SK-N-SH treated with all-trans-retinoic acid at 6 μM for 48 hours (cell line): ENCODE results near the gene OR2AK2.

Experiments
- ATAC-seq: fragments of 200-7000 bp; cut with Tn5 transposase; 3 replicates; pipeline ENCODE4 v1.9.1; 2020; ENCODE audit warnings: mild to moderate bottlenecking, moderate library complexity
- ARNTL ChIP-seq: fragments of 450-650 bp; formaldehyde crosslinking; IDR thresholded peaks from 2 replicates; pipeline ENCODE4 v1.5.0; 2020; ENCODE audit warnings: low read depth, mild to moderate bottlenecking, moderate library complexity, borderline replicate concordance
- BACH2 ChIP-seq: fragments of 250-450 bp; sonication (Bioruptor Pico); IDR thresholded peaks from 2 replicates; pipeline ENCODE4 v1.9.0; 2021; ENCODE audit warnings: mild to moderate bottlenecking, borderline replicate concordance
- CREB5 ChIP-seq: fragments of 250-450 bp; sonication (Bioruptor Pico); IDR thresholded peaks from 2 replicates; pipeline ENCODE4 v1.5.1; 2020; ENCODE audit warnings: low read depth, mild to moderate bottlenecking, moderate library complexity
- CSRNP3 ChIP-seq: fragments of 250-450 bp; sonication (Bioruptor Pico); IDR thresholded peaks from 2 replicates; pipeline ENCODE4 v1.5.1; 2021; ENCODE audit warnings: mild to moderate bottlenecking, moderate library complexity
- ESRRG ChIP-seq: fragments of 250-450 bp; sonication (Bioruptor Pico); IDR thresholded peaks from 2 replicates; pipeline ENCODE4 v1.6.1; 2021; ENCODE audit warnings: mild to moderate bottlenecking
- GLIS3 ChIP-seq: fragments of 250-450 bp; sonication (Bioruptor Pico); IDR thresholded peaks from 2 replicates; pipeline ENCODE4 v1.5.0; 2020; ENCODE audit warnings: mild to moderate bottlenecking, moderate library complexity
- PATZ1 ChIP-seq: fragments of 250-450 bp; sonication (Bioruptor Pico); IDR thresholded peaks from 2 replicates; pipeline ENCODE4 v1.8.0; 2020; ENCODE audit warnings: mild to moderate bottlenecking, moderate library complexity, borderline replicate concordance
- PPARA ChIP-seq: fragments of 250-450 bp; sonication (Bioruptor Pico); IDR thresholded peaks from 2 replicates; pipeline ENCODE4 v1.5.0; 2020; ENCODE audit warnings: mild to moderate bottlenecking, borderline replicate concordance
- RARB ChIP-seq: fragments of 250-450 bp; sonication (Bioruptor Pico); IDR thresholded peaks from 2 replicates; pipeline ENCODE4 v1.8.0; 2021; ENCODE audit warnings: mild to moderate bottlenecking, moderate library complexity
- SNAI2 ChIP-seq: fragments of 250-450 bp; sonication (Bioruptor Pico); IDR thresholded peaks from 2 replicates; pipeline ENCODE4 v1.5.0; 2020; ENCODE audit warnings: mild to moderate bottlenecking, moderate library complexity
- TCF4 ChIP-seq: fragments of 250-450 bp; sonication (Bioruptor Pico); IDR thresholded peaks from 2 replicates; pipeline ENCODE4 v1.8.0; 2021; ENCODE audit warnings: mild to moderate bottlenecking, moderate library complexity, borderline replicate concordance
- TSHZ2 ChIP-seq: fragments of 250-450 bp; sonication (Bioruptor Pico); IDR thresholded peaks from 2 replicates; pipeline ENCODE4 v1.5.0; 2020; ENCODE audit warnings: mild to moderate bottlenecking, moderate library complexity
- ZC3H10 ChIP-seq: fragments of 250-450 bp; sonication (Bioruptor Pico); IDR thresholded peaks from 2 replicates; pipeline ENCODE4 v1.5.1; 2021; ENCODE audit warnings: mild to moderate bottlenecking, moderate library complexity
- ZFP3 ChIP-seq: fragments of 250-450 bp; sonication (Bioruptor Pico); IDR thresholded peaks from 2 replicates; pipeline ENCODE4 v1.5.0; 2020; ENCODE audit warnings: mild to moderate bottlenecking, moderate library complexity
- ZFP30 ChIP-seq: fragments of 450-650 bp; formaldehyde crosslinking; IDR thresholded peaks from 2 replicates; pipeline ENCODE4 v1.5.0; 2022; ENCODE audit warnings: mild to moderate bottlenecking, moderate library complexity
- ZNF565 ChIP-seq: fragments of 450-650 bp; formaldehyde crosslinking; conservative IDR thresholded peaks from 2 replicates; pipeline ENCODE4 v1.5.0; 2020; ENCODE audit warnings: low read depth, mild to moderate bottlenecking, moderate library complexity
- ZNF70 ChIP-seq: fragments of 450-650 bp; formaldehyde crosslinking; IDR thresholded peaks from 2 replicates; pipeline ENCODE4 v1.5.0; 2020; ENCODE audit warnings: mild to moderate bottlenecking, moderate library complexity

The OR2AK2 gene

GRCh38 chr1:247961791-247962190 is 3.2 kb upstream of the OR2AK2 start:
- no peak for TF ChIP-seq PPARA
- TF ChIP-seq CSRNP3 (CRISPR knock-in tag): no peak
- no peak for TF ChIP-seq RARB (CRISPR knock-in tag)
- no peak for TF ChIP-seq BACH2 (CRISPR knock-in tag)
- no peak for TF ChIP-seq GLIS3 (CRISPR knock-in tag)
- TF ChIP-seq ZNF565 (CRISPR knock-in tag): no peak
- TF ChIP-seq TSHZ2 (CRISPR knock-in tag): no peak
- no peak for ATAC-seq

- TF ChIP-seq TCF4 (CRISPR knock-in tag) (no peak), ESRRG (no peak), ARNTL (CRISPR knock-in tag) (no peak), TSHZ2 (CRISPR knock-in tag) (no peak), RARB (CRISPR knock-in tag) (no peak)
- ATAC-seq: no peak
These were observed 2.0 kb upstream of the OR2AK2 start for GRCh38 chr1:247962911-247963588.

- TF ChIP-seq ARNTL (CRISPR knock-in tag) (no peak), ZC3H10 (CRISPR knock-in tag) (no peak), TCF4 (CRISPR knock-in tag) (no peak), ZNF70 (CRISPR knock-in tag) (no peak), PATZ1 (CRISPR knock-in tag) (no peak), PPARA (no peak), ZFP30 (no peak), SNAI2 (no peak), ZFP3 (CRISPR knock-in tag) (no peak), CREB5 (CRISPR knock-in tag) (no peak), ESRRG (no peak)
- TF ChIP-seq, all 23 proteins: peak for 0
- ATAC-seq: no peak
These were observed 1.6 kb downstream of the OR2AK2 start for GRCh38 chr1:247966532-247967204.
